ENCODE measurements around the gene DUSP15.

DUSP15 gene

GRCh38 chr20:31894980-31895675 is 24.8 kb upstream of the DUSP15 start:
- no peak for DNase-seq (ENCODE audit: low read depth, low spot score)

GRCh38 chr20:31890646-31891045 is 20.3 kb upstream of the DUSP15 start:
- DNase-seq (ENCODE audit: low read depth, low spot score), result no peak

GRCh38 chr20:31883829-31884228 is 13.5 kb upstream of the DUSP15 start:
- no peak for DNase-seq (ENCODE audit: low read depth, low spot score)

GRCh38 chr20:31881945-31882344 is 11.6 kb upstream of the DUSP15 start:
- no peak for DNase-seq (ENCODE audit: low read depth, low spot score)

- DNase-seq (ENCODE audit: low read depth, low spot score), result peak; percentile 98
Observed at GRCh38 chr20:31879143-31879987, 9.0 kb upstream of the DUSP15 start.

GRCh38 chr20:31877684-31878083 is 7.4 kb upstream of the DUSP15 start:
- no peak for DNase-seq (ENCODE audit: low read depth, low spot score)

GRCh38 chr20:31875671-31876070 is 5.3 kb upstream of the DUSP15 start:
- no peak for DNase-seq (ENCODE audit: low read depth, low spot score)

GRCh38 chr20:31872406-31872805 is 2.1 kb upstream of the DUSP15 start:
- no peak for DNase-seq (ENCODE audit: low read depth, low spot score)

- DNase-seq (ENCODE audit: low read depth, low spot score), result no peak
Observed at GRCh38 chr20:31871618-31871954, 1.3 kb upstream of the DUSP15 start.

GRCh38 chr20:31870726-31871617 is 645 bp upstream of the DUSP15 start:
- no peak for DNase-seq (ENCODE audit: low read depth, low spot score)

GRCh38 chr20:31869673-31869941 is 720 bp downstream of the DUSP15 start:
- DNase-seq (ENCODE audit: low read depth, low spot score), result no peak

- DNase-seq (ENCODE audit: low read depth, low spot score), result no peak
Observed at GRCh38 chr20:31868853-31869672, 1.3 kb downstream of the DUSP15 start.

GRCh38 chr20:31866221-31866620 is 4.1 kb downstream of the DUSP15 start:
- no peak for DNase-seq (ENCODE audit: low read depth, low spot score)

GRCh38 chr20:31864521-31865400 is 5.6 kb downstream of the DUSP15 start:
- DNase-seq (ENCODE audit: low read depth, low spot score), result no peak

- no peak for DNase-seq (ENCODE audit: low read depth, low spot score)
Observed at GRCh38 chr20:31863296-31864085, 6.8 kb downstream of the DUSP15 start.

GRCh38 chr20:31862506-31862905 is 7.8 kb downstream of the DUSP15 start:
- DNase-seq (ENCODE audit: low read depth, low spot score), result no peak

GRCh38 chr20:31862157-31862470 is 8.2 kb downstream of the DUSP15 start:
- no peak for DNase-seq (ENCODE audit: low read depth, low spot score)

- DNase-seq (ENCODE audit: low read depth, low spot score), result peak; percentile 88
Observed at GRCh38 chr20:31861385-31862156, 8.8 kb downstream of the DUSP15 start.

- no peak for DNase-seq (ENCODE audit: low read depth, low spot score)
Observed at GRCh38 chr20:31861135-31861384, 9.3 kb downstream of the DUSP15 start.

Data from ELF-1 (cell line).